Endothelial cell of umbilical vein (primary cell): Measurements from ENCODE around the gene PPP1R3G. TPM values are rescaled to one million over a fixed set of nuclear protein-coding genes. Genes with fewer than 3 reads are reported as not detected.

ENCODE experiments used
- BruUV-seq: library from RNA; stranded (reverse); fragments of 400-500 nt; replicated peaks from 2 replicates; lab custom pipeline; 2021; lab: Mats Ljungman, UMichigan
- CTCF ChIA-PET: fragments of 300-600, 350-600 bp; sonication (Branson Sonifier 250); formaldehyde crosslinking; loops from one replicate; lab custom pipeline; 2021; ENCODE audit warnings: antibody characterized with exemption, inconsistent platforms; lab: Charles Lee
- POLR2A ChIA-PET: fragments of 300-600, 350-600 bp; sonication (Branson Sonifier 250); formaldehyde crosslinking; loops from one replicate; lab custom pipeline; 2021; ENCODE audit warnings: antibody characterized with exemption, inconsistent platforms; lab: Charles Lee
- DNase-seq: peaks from one replicate; pipeline ENCODE4 v3.0.0-alpha.2; 2011; ENCODE audit warnings: low read depth, low spot score
- FAIRE-seq: peaks from 2 replicates; lab custom pipeline; 2011; peaks lifted over from hg19 to GRCh38; lab: Jason Lieb, UNC
- H2AFZ ChIP-seq: 2 replicates; pipeline ENCODE4 v1.6.0; 2012; ENCODE audit warnings: low read depth, low read length, control low read depth, inconsistent platforms
- H3K27ac ChIP-seq: 2 replicates; pipeline ENCODE4 v1.5.1; 2011; ENCODE audit warnings: low read depth, mild to moderate bottlenecking, control low read depth, low read length, moderate library complexity; ENCODE audit not compliant: insufficient read depth
- H3K27me3 ChIP-seq, 2 experiments: 2 replicates each; pipeline versions ENCODE4 v1.6.0 to v1.6.1; 2011; ENCODE audit warnings: low read length in 2 of 2, mixed read lengths in 1 of 2; ENCODE audit not compliant: control insufficient read depth in 2 of 2, insufficient read depth in 2 of 2
- H3K36me3 ChIP-seq, 2 experiments: 2 replicates in 1 of 2; 3 replicates in 1 of 2; pipeline ENCODE4 v1.5.1; 2011; ENCODE audit warnings: low read length in 2 of 2, mild to moderate bottlenecking in 1 of 2, moderate library complexity in 1 of 2; ENCODE audit not compliant: control insufficient read depth in 2 of 2, insufficient read depth in 2 of 2; ENCODE audit errors: extremely low read depth in 1 of 2
- H3K4me1 ChIP-seq: 3 replicates; pipeline ENCODE4 v1.5.1; 2011; ENCODE audit warnings: mild to moderate bottlenecking, low read length; ENCODE audit not compliant: control insufficient read depth, insufficient read depth; ENCODE audit errors: extremely low read depth
- H3K4me2 ChIP-seq: 2 replicates; pipeline ENCODE4 v1.6.1; 2011; ENCODE audit warnings: low read length, control low read depth, mixed read lengths; ENCODE audit not compliant: insufficient read depth
- H3K4me3 ChIP-seq, 3 experiments: fragments of 200-600 bp in 1 of 3; sonication (generic), shearing (Covaris generic) in 1 of 3; replicated peaks in 1 of 3; 2 replicates each; pipeline ENCODE4 v1.5.1; 2011 to 2016; ENCODE audit warnings: control low read depth in 3 of 3, low read length in 3 of 3, mild to moderate bottlenecking in 2 of 3, inconsistent platforms in 1 of 3, low read depth in 1 of 3, moderate library complexity in 1 of 3; ENCODE audit not compliant: insufficient read depth in 1 of 3
- H3K79me2 ChIP-seq: 2 replicates; pipeline ENCODE4 v1.6.0; 2012; ENCODE audit warnings: low read length, inconsistent platforms; ENCODE audit not compliant: control insufficient read depth, insufficient read depth
- H3K9ac ChIP-seq: replicated peaks from 2 replicates; pipeline ENCODE3; 2011; ENCODE audit warnings: low read length, control low read depth; ENCODE audit not compliant: insufficient read depth; ENCODE audit errors: extremely low read depth
- H3K9me1 ChIP-seq: replicated peaks from 3 replicates; pipeline ENCODE4 v1.6.0; 2011; ENCODE audit warnings: mild to moderate bottlenecking, low read length; ENCODE audit not compliant: control insufficient read depth, insufficient read depth; ENCODE audit errors: extremely low read depth
- H3K9me3 ChIP-seq: replicated peaks from 2 replicates; pipeline ENCODE4 v1.5.1; 2012; ENCODE audit warnings: low read length, inconsistent platforms; ENCODE audit not compliant: control insufficient read depth, insufficient read depth
- H4K20me1 ChIP-seq: replicated peaks from 2 replicates; pipeline ENCODE3; 2011; ENCODE audit warnings: mild to moderate bottlenecking, low read length; ENCODE audit not compliant: control insufficient read depth, insufficient read depth; ENCODE audit errors: extremely low read depth
- EZH2 ChIP-seq: IDR thresholded peaks from 2 replicates; pipeline ENCODE4 v1.6.1; 2012; ENCODE audit warnings: borderline replicate concordance, low read depth, mild to moderate bottlenecking, moderate library complexity, low read length, inconsistent platforms; ENCODE audit not compliant: severe bottlenecking
- FOS ChIP-seq: IDR thresholded peaks from 2 replicates; pipeline ENCODE4 v1.6.1; 2011; ENCODE audit warnings: mild to moderate bottlenecking, low read length, moderate library complexity, borderline replicate concordance; ENCODE audit not compliant: insufficient read depth
- GATA2 ChIP-seq: IDR thresholded peaks from 2 replicates; pipeline ENCODE4 v1.7.0; 2011; ENCODE audit warnings: low read depth, mild to moderate bottlenecking, moderate library complexity, mixed read lengths, low read length; ENCODE audit not compliant: insufficient read length, insufficient read depth
- JUN ChIP-seq: IDR thresholded peaks from 2 replicates; pipeline ENCODE4 v1.6.1; 2011; ENCODE audit warnings: borderline replicate concordance, low read depth; ENCODE audit not compliant: insufficient read length, insufficient read depth
- MYC ChIP-seq: IDR thresholded peaks from one replicate; pipeline ENCODE4 v1.6.1; 2011; ENCODE audit warnings: mild to moderate bottlenecking, low read depth, low read length
- POLR2A ChIP-seq: IDR thresholded peaks from 2 replicates; pipeline ENCODE4 v1.6.1; 2012; ENCODE audit warnings: low read depth, mild to moderate bottlenecking, control low read depth, low read length
- POLR2AphosphoS5 ChIP-seq: IDR thresholded peaks from 2 replicates; pipeline ENCODE4 v1.6.1; 2012; ENCODE audit warnings: low read depth, mild to moderate bottlenecking, control low read depth, low read length, moderate library complexity; ENCODE audit not compliant: insufficient read depth
- dilution Hi-C: fragments of 300-500 bp; cut with MboI; formaldehyde crosslinking; loops from one replicate; pipeline ENCODE4 v1.15.0; 2019; ENCODE audit warnings: low sequenced_read_pairs; ENCODE audit not compliant: extremely low pct_ligation_motif_present
- intact Hi-C: fragments of 100-400 bp; cut with micrococcal nuclease; formaldehyde crosslinking; loops from one replicate; pipeline ENCODE4 v1.10.0; 2022
- polyA plus RNA-seq, 4 experiments: library from polyadenylated mRNA; depleted of rRNA in 3 of 4; stranded (reverse) in 3 of 4; unstranded in 1 of 4; fragments of >200 nt; gene quantifications; 2 replicates each; pipeline versions ENCODE4 v1.2.1 to v1.2.3, GENCODE V29; 2011 to 2012; ENCODE audit warnings: missing spikeins in 1 of 4
- total RNA-seq: library from RNA; stranded (reverse); gene quantifications from 2 replicates; pipeline ENCODE4 v1.2.3, GENCODE V29; 2021
- TF ChIP-seq, protein P1 (sequence below): IDR thresholded peaks from 2 replicates; pipeline ENCODE4 v1.6.1; 2011; ENCODE audit not compliant: insufficient read depth, insufficient read length
- TF ChIP-seq, protein P2 (sequence below), 2 donors: IDR thresholded peaks; 1 replicate in 1 of 2; 2 replicates in 1 of 2; pipeline ENCODE4 v1.5.1; 2011; ENCODE audit warnings: low read length in 2 of 2, mild to moderate bottlenecking in 2 of 2, moderate library complexity in 2 of 2, control low read depth in 1 of 2, inconsistent platforms in 1 of 2, low read depth in 1 of 2; ENCODE audit not compliant: insufficient read depth in 1 of 2; ENCODE audit errors: extremely low read depth in 1 of 2

Gene PPP1R3G
- total and polyA plus RNA-seq, 2 donors (not counting 3 experiments of a cell fraction or from before 2014, with no cell fraction given), result 0.04 to 0.09 TPM

DNA sequence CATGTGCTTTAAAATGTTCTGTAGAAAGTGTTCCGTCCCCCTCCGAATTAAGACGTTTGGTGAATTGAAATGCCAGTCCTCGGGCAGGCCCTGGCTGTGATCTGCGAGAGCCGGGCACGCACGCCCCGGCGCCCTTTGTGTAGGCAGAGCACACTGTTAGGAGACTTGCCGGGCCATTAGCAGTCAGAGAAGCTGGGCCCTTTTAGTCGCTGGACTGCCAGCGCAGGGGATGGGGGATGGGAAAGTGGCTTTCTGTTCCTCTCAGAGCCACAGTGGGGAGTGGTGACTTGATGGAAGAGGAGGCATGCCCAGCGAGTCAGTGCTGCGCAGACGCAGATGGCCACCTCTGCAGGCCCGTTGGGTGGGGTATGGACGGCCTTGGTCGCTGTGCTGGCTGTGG lies 2.2 kb downstream of the PPP1R3G start:
- Histone ChIP-seq H3K27ac (no peak overlapping the region), H3K9me3 (no peaks in the 10 kb centered on the region), H3K27me3 (peaks cover 14 to 19% of the 10 kb centered on the region in 2 experiments), H3K9me1 (no peaks in the 10 kb centered on the region), H3K36me3 (no peaks in the 10 kb centered on the region), H3K79me2 (no peaks in the 10 kb centered on the region), H3K4me3 (no peak overlapping the region), H4K20me1 (no peaks in the 10 kb centered on the region), H3K9ac (no peak overlapping the region), H3K4me2 (no peak overlapping the region), H3K4me1 (peaks cover 13% of the 10 kb centered on the region), H2AFZ (no peak overlapping the region)
- FAIRE-seq, result no peak
- CTCF ChIA-PET, result no interaction called here
- dilution Hi-C loops (no loop called here), intact Hi-C loops (no loop called here)
- BruUV-seq, result no TSS peak
- TF ChIP-seq FOS (no peak), POLR2AphosphoS5 (no peak), POLR2A (no peak), GATA2 (no peak), MYC (no peak), EZH2 (no peak), JUN (no peak)
- TF ChIP-seq, protein P1, sequence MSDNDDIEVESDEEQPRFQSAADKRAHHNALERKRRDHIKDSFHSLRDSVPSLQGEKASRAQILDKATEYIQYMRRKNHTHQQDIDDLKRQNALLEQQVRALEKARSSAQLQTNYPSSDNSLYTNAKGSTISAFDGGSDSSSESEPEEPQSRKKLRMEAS, result no peak
- TF ChIP-seq, protein P2, sequence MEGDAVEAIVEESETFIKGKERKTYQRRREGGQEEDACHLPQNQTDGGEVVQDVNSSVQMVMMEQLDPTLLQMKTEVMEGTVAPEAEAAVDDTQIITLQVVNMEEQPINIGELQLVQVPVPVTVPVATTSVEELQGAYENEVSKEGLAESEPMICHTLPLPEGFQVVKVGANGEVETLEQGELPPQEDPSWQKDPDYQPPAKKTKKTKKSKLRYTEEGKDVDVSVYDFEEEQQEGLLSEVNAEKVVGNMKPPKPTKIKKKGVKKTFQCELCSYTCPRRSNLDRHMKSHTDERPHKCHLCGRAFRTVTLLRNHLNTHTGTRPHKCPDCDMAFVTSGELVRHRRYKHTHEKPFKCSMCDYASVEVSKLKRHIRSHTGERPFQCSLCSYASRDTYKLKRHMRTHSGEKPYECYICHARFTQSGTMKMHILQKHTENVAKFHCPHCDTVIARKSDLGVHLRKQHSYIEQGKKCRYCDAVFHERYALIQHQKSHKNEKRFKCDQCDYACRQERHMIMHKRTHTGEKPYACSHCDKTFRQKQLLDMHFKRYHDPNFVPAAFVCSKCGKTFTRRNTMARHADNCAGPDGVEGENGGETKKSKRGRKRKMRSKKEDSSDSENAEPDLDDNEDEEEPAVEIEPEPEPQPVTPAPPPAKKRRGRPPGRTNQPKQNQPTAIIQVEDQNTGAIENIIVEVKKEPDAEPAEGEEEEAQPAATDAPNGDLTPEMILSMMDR (IDR thresholded peaks at IDR 0.05; ENCODE audit: extremely low read depth in 1 of 2, insufficient read depth in 1 of 2, low read depth in 1 of 2, low read length in 2 of 2), result no peak
- no peak for DNase-seq
- POLR2A ChIA-PET, result no interaction called here
